SU-DHL-6 (cell line): ENCODE results near the gene TOGARAM2.

Experiments used
- CTCF ChIP-seq: fragments of 200-600 bp; sonication (generic); IDR thresholded peaks from one replicate; pipeline ENCODE4 v1.5.1; 2017; ENCODE audit warnings: antibody characterized with exemption, mild to moderate bottlenecking, low read length, moderate library complexity; ENCODE audit not compliant: insufficient read depth, poor library complexity, severe bottlenecking
- EZH2phosphoT487 ChIP-seq: fragments of 200-600 bp; sonication (generic), shearing (Covaris generic); conservative IDR thresholded peaks from 2 replicates; pipeline ENCODE4 v1.6.1; 2018; ENCODE audit warnings: mild to moderate bottlenecking, antibody characterized with exemption, low read length, moderate library complexity, mixed read lengths

- TF ChIP-seq CTCF = no peak
- TF ChIP-seq EZH2phosphoT487 = no peak
Observed at GRCh38 chr2:28993206-28993960, 12.3 kb downstream of the TOGARAM2 start.
